ENCODE measurements around the gene ITGBL1.

The ITGBL1 gene

DNA sequence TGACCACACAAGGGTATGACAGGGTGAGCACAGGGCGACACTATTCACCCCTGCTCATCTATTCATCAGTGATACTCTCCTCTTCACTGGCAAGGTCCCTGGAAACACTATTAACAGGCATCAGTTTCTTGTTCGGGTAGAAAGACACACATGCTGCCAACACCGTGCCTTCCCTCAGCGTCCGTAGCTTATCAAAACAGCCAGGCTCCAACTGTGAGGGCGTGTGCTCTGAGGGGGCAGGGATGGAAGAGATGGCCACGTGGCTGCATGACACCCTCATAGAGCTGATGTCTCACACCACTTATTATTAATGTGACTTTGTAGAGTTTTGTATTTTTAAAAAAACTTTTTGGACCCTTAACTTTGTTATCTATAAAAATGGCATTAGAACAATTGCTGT lies 160.3 kb downstream of the ITGBL1 start:
- Histone ChIP-seq H3K27ac (ENCODE audit: low read length) (no peak overlapping the region), H2AFZ (ENCODE audit: low read depth, low read length) (no peak overlapping the region), H3K4me2 (ENCODE audit: insufficient read depth, low read length) (no peak overlapping the region), H3K9me3 (ENCODE audit: insufficient read depth, low read length, severe bottlenecking) (no peaks in the 10 kb centered on the region), H3K36me3 (ENCODE audit: insufficient read depth, low read length) (no peaks in the 10 kb centered on the region), H3K27me3 (ENCODE audit: insufficient read depth, low read length, poor library complexity) (no peaks in the 10 kb centered on the region), H3K4me1 (ENCODE audit: insufficient read depth, low read length) (no peaks in the 10 kb centered on the region), H3K9ac (ENCODE audit: low read depth, low read length) (no peak overlapping the region), H3K4me3 (ENCODE audit: low read depth in 1 of 2, low read length in 2 of 2) (no peak overlapping the region), H3K79me2 (ENCODE audit: insufficient read depth, low read length) (no peaks in the 10 kb centered on the region), H4K20me1 (ENCODE audit: insufficient read depth, low read length) (no peaks in the 10 kb centered on the region)
- TF ChIP-seq, protein P1, sequence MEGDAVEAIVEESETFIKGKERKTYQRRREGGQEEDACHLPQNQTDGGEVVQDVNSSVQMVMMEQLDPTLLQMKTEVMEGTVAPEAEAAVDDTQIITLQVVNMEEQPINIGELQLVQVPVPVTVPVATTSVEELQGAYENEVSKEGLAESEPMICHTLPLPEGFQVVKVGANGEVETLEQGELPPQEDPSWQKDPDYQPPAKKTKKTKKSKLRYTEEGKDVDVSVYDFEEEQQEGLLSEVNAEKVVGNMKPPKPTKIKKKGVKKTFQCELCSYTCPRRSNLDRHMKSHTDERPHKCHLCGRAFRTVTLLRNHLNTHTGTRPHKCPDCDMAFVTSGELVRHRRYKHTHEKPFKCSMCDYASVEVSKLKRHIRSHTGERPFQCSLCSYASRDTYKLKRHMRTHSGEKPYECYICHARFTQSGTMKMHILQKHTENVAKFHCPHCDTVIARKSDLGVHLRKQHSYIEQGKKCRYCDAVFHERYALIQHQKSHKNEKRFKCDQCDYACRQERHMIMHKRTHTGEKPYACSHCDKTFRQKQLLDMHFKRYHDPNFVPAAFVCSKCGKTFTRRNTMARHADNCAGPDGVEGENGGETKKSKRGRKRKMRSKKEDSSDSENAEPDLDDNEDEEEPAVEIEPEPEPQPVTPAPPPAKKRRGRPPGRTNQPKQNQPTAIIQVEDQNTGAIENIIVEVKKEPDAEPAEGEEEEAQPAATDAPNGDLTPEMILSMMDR (IDR thresholded peaks at IDR 0.05; ENCODE audit: borderline replicate concordance, extremely low read depth, low read length, poor library complexity, severe bottlenecking), result no peak
- no peak for TF ChIP-seq EZH2 (IDR thresholded peaks at IDR 0.05; ENCODE audit: borderline replicate concordance, low read depth, low read length, severe bottlenecking)
- ATAC-seq (ENCODE audit: insufficient read depth, low read depth), result no peak
- DNase-seq, result no peak

DNA sequence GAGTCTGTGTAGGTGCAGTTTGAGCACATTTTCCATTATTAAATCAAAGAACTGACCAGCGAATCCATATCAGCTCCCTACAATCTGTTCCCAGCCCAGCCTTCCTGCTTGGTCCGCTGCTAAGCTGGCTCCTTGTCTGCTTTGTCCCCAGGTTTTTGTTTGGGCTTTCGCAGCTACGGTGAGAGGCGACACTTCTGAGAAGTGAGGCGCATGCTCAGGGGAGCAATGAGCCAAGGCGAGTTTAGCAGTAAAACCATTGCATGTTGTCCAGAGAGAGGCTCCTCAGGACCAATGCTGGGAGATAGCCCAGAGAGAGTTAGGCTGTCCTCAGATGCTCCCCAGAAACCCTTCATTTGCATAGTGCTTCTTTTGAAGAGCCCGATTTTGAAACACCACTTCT lies 162.0 kb downstream of the ITGBL1 start:
- DNase-seq (no peak), ATAC-seq (ENCODE audit: insufficient read depth, low read depth) (no peak)

DNA sequence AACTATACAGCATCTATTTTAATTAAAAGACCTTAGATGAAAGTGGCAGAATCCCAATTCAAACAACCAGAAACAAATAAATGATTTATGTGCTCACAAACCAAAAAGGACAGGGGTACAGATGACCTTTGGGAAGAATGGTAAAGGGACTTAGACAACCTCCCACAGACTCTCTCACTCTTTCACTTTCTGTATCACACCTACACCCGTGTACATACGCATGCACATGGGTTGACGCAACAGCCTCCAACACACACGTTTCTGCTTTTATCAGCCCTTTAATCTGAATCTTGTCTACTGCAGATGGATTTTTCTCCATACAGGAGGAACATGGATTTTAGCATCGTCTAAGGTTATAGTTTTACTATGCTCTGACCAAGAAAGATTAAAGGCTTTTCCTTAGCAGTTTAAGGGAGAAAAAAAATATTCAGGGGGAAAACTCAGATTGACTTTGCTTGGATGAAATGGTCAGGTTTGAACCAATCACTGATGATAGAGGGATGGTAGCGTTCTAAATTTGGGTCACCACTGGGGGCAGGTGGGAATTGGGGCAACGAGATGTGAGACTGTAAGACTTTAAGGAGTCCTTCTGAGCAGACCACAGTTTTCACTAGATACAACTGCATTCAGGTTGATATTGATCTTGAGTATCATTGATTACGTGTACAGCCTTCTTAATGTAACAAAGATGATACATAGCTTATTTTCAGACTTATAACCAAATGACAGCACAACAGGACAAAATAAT lies 166.1 kb downstream of the ITGBL1 start:
- H2AFZ ChIP-seq (ENCODE audit: low read depth, low read length), result no peak overlapping the region
- DNase-seq, result no peak

More for the DNA sequence above, 162.0 kb downstream of the ITGBL1 start:
- no peaks in the 10 kb centered on the region for H4K20me1 ChIP-seq (ENCODE audit: insufficient read depth, low read length)
- no peak overlapping the region for H3K4me2 ChIP-seq (ENCODE audit: insufficient read depth, low read length)
- H3K4me3 ChIP-seq (ENCODE audit: low read depth in 1 of 2, low read length in 2 of 2), result no peak overlapping the region
- TF ChIP-seq EZH2 (IDR thresholded peaks at IDR 0.05; ENCODE audit: borderline replicate concordance, low read depth, low read length, severe bottlenecking), result no peak
- TF ChIP-seq, protein P1 (IDR thresholded peaks at IDR 0.05; ENCODE audit: borderline replicate concordance, extremely low read depth, low read length, poor library complexity, severe bottlenecking), result no peak
- H3K27ac ChIP-seq (ENCODE audit: low read length), result no peak overlapping the region
- H3K27me3 ChIP-seq (ENCODE audit: insufficient read depth, low read length, poor library complexity), result no peaks in the 10 kb centered on the region
- H3K9ac ChIP-seq (ENCODE audit: low read depth, low read length), result no peak overlapping the region
- H3K79me2 ChIP-seq (ENCODE audit: insufficient read depth, low read length), result no peaks in the 10 kb centered on the region
- no peaks in the 10 kb centered on the region for H3K9me3 ChIP-seq (ENCODE audit: insufficient read depth, low read length, severe bottlenecking)
- H3K36me3 ChIP-seq (ENCODE audit: insufficient read depth, low read length), result no peaks in the 10 kb centered on the region
- H2AFZ ChIP-seq (ENCODE audit: low read depth, low read length), result no peak overlapping the region
- no peaks in the 10 kb centered on the region for H3K4me1 ChIP-seq (ENCODE audit: insufficient read depth, low read length)

More for the DNA sequence above, 166.1 kb downstream of the ITGBL1 start:
- Histone ChIP-seq H3K27ac (ENCODE audit: low read length) (no peak overlapping the region), H3K27me3 (ENCODE audit: insufficient read depth, low read length, poor library complexity) (no peaks in the 10 kb centered on the region), H3K36me3 (ENCODE audit: insufficient read depth, low read length) (no peaks in the 10 kb centered on the region), H3K4me1 (ENCODE audit: insufficient read depth, low read length) (peaks cover 6% of the 10 kb centered on the region), H3K79me2 (ENCODE audit: insufficient read depth, low read length) (no peaks in the 10 kb centered on the region), H4K20me1 (ENCODE audit: insufficient read depth, low read length) (no peaks in the 10 kb centered on the region), H3K9ac (ENCODE audit: low read depth, low read length) (no peak overlapping the region), H3K4me2 (ENCODE audit: insufficient read depth, low read length) (no peak overlapping the region), H3K9me3 (ENCODE audit: insufficient read depth, low read length, severe bottlenecking) (no peaks in the 10 kb centered on the region), H3K4me3 (ENCODE audit: low read depth in 1 of 2, low read length in 2 of 2) (no peak overlapping the region)
- TF ChIP-seq, protein P1 (IDR thresholded peaks at IDR 0.05; ENCODE audit: borderline replicate concordance, extremely low read depth, low read length, poor library complexity, severe bottlenecking), result no peak
- no peak for TF ChIP-seq EZH2 (IDR thresholded peaks at IDR 0.05; ENCODE audit: borderline replicate concordance, low read depth, low read length, severe bottlenecking)
- peak; percentile 70; the same call in 1 of the 3 replicates for ATAC-seq (ENCODE audit: insufficient read depth, low read depth)
